Measurements from ENCODE around the gene DUSP1.

Gene DUSP1

GRCh38 chr5:172735141-172735831 is 35.7 kb downstream of the DUSP1 start:
- Histone ChIP-seq H3K27me3 (no peaks in the 10 kb centered on the region), H3K36me3 (no peaks in the 10 kb centered on the region), H3K9me3 (no peaks in the 10 kb centered on the region), H3K4me3 (ENCODE audit: low read depth, low read length) (no peak overlapping the region), H3K4me1 (no peaks in the 10 kb centered on the region)
- no peak for TF ChIP-seq CTCF (IDR thresholded peaks at IDR 0.05; ENCODE audit: low read depth, low read length)
- no peak for DNase-seq

- H3K27me3 ChIP-seq: no peaks in the 10 kb centered on the region
- H3K36me3 ChIP-seq: no peaks in the 10 kb centered on the region
- no peak for TF ChIP-seq CTCF (IDR thresholded peaks at IDR 0.05; ENCODE audit: low read depth, low read length)
- no peaks in the 10 kb centered on the region for H3K4me1 ChIP-seq
- H3K4me3 ChIP-seq (ENCODE audit: low read depth, low read length): no peak overlapping the region
- no peak for DNase-seq
- no peaks in the 10 kb centered on the region for H3K9me3 ChIP-seq
Measured at GRCh38 chr5:172733974-172734346, 37.0 kb downstream of the DUSP1 start.

- TF ChIP-seq CTCF (IDR thresholded peaks at IDR 0.05; ENCODE audit: low read depth, low read length): no peak
- Histone ChIP-seq H3K4me3 (ENCODE audit: low read depth, low read length) (no peak overlapping the region), H3K27me3 (no peaks in the 10 kb centered on the region), H3K36me3 (no peaks in the 10 kb centered on the region), H3K9me3 (no peaks in the 10 kb centered on the region), H3K4me1 (no peaks in the 10 kb centered on the region)
- no peak for DNase-seq
Measured at GRCh38 chr5:172733131-172733973, 37.6 kb downstream of the DUSP1 start.

GRCh38 chr5:172732201-172732865 is 38.7 kb downstream of the DUSP1 start:
- no peak for TF ChIP-seq CTCF (IDR thresholded peaks at IDR 0.05; ENCODE audit: low read depth, low read length)

GRCh38 chr5:172731680-172732074 is 39.3 kb downstream of the DUSP1 start:
- no peak for DNase-seq
- Histone ChIP-seq H3K9me3 (no peaks in the 10 kb centered on the region), H3K36me3 (no peaks in the 10 kb centered on the region), H3K27me3 (no peaks in the 10 kb centered on the region), H3K4me3 (ENCODE audit: low read depth, low read length) (no peak overlapping the region), H3K4me1 (no peaks in the 10 kb centered on the region)
- TF ChIP-seq CTCF (IDR thresholded peaks at IDR 0.05; ENCODE audit: low read depth, low read length): no peak

More at GRCh38 chr5:172732201-172732865, 38.7 kb downstream of the DUSP1 start:
- no peaks in the 10 kb centered on the region for H3K27me3 ChIP-seq
- DNase-seq: no peak
- no peaks in the 10 kb centered on the region for H3K4me1 ChIP-seq
- no peaks in the 10 kb centered on the region for H3K36me3 ChIP-seq
- no peak overlapping the region for H3K4me3 ChIP-seq (ENCODE audit: low read depth, low read length)
- H3K9me3 ChIP-seq: no peaks in the 10 kb centered on the region

Measured in BE2C (cell line).